CD4-positive, alpha-beta memory T cell (primary cell): ENCODE results near the gene TADA3. TPM values are rescaled to one million over a fixed set of nuclear protein-coding genes. Genes with fewer than 3 reads are reported as not detected.

ENCODE experiments used
- CTCF ChIA-PET: fragments of 350-600 bp; sonication (Branson Sonifier 250); formaldehyde crosslinking; loops from one replicate; lab custom pipeline; 2021; ENCODE audit warnings: inconsistent platforms; ENCODE audit not compliant: partially characterized antibody; lab: Charles Lee
- POLR2A ChIA-PET: fragments of 350-600 bp; sonication (Branson Sonifier 250); formaldehyde crosslinking; loops from one replicate; lab custom pipeline; 2021; ENCODE audit not compliant: partially characterized antibody; lab: Charles Lee
- DNase-seq, 5 donors: peaks; one replicate each; pipeline versions ENCODE4 v3.0.0 to v3.0.0-alpha.2; 2020 to 2022; ENCODE audit warnings: mixed read lengths in 1 of 5
- H3K27ac ChIP-seq: one replicate; pipeline ENCODE4 v1.7.0; 2013; ENCODE audit warnings: low read depth, low read length
- H3K27me3 ChIP-seq: 2 replicates; pipeline ENCODE4 v1.7.0; 2013; ENCODE audit warnings: mild to moderate bottlenecking, low read length, moderate library complexity; ENCODE audit not compliant: insufficient read depth
- H3K36me3 ChIP-seq: 2 replicates; pipeline ENCODE4 v1.7.0; 2013; ENCODE audit warnings: mild to moderate bottlenecking, low read length, moderate library complexity; ENCODE audit not compliant: insufficient read depth
- H3K4me1 ChIP-seq: 2 replicates; pipeline ENCODE4 v1.7.0; 2013; ENCODE audit warnings: mild to moderate bottlenecking, low read length, moderate library complexity; ENCODE audit not compliant: insufficient read depth
- H3K4me3 ChIP-seq, 2 donors: one replicate each; pipeline ENCODE4 v1.7.0; 2013; ENCODE audit warnings: low read length in 2 of 2, mild to moderate bottlenecking in 1 of 2
- H3K9me3 ChIP-seq, 2 donors: one replicate each; pipeline ENCODE4 v1.7.0; 2013; ENCODE audit warnings: low read length in 2 of 2, control low read depth in 1 of 2; ENCODE audit not compliant: control insufficient read depth in 1 of 2
- H3K27ac Mint-ChIP-seq, 7 donors: one replicate each; pipeline ENCODE4 v1.8.0; 2020 to 2021; ENCODE audit warnings: mixed read lengths in 7 of 7, mild to moderate bottlenecking in 6 of 7, inconsistent platforms in 3 of 7, moderate library complexity in 3 of 7
- H3K27me3 Mint-ChIP-seq, 2 donors: one replicate each; pipeline ENCODE4 v1.8.0; 2020 to 2021; ENCODE audit warnings: mixed read lengths in 2 of 2
- H3K36me3 Mint-ChIP-seq, 2 donors: one replicate each; pipeline ENCODE4 v1.8.0; 2020 to 2021; ENCODE audit warnings: mixed read lengths in 2 of 2, inconsistent platforms in 1 of 2, mild to moderate bottlenecking in 1 of 2
- H3K4me1 Mint-ChIP-seq, 4 donors: one replicate each; pipeline ENCODE4 v1.8.0; 2020 to 2021; ENCODE audit warnings: mixed read lengths in 4 of 4, mild to moderate bottlenecking in 1 of 4
- H3K4me3 Mint-ChIP-seq, 8 donors: one replicate each; pipeline ENCODE4 v1.8.0; 2020 to 2021; ENCODE audit warnings: mixed read lengths in 8 of 8, mild to moderate bottlenecking in 7 of 8, moderate library complexity in 6 of 8, inconsistent platforms in 3 of 8
- H3K9me3 Mint-ChIP-seq, 8 donors: one replicate each; pipeline ENCODE4 v1.8.0; 2020 to 2021; ENCODE audit warnings: mixed read lengths in 8 of 8, mild to moderate bottlenecking in 5 of 8, inconsistent platforms in 3 of 8, moderate library complexity in 1 of 8
- intact Hi-C: fragments of 100-400 bp; cut with micrococcal nuclease; formaldehyde crosslinking; loops from one replicate; pipeline ENCODE4 v1.15.1; 2023
- polyA plus RNA-seq, 2 donors: library from polyadenylated mRNA; unstranded; fragments of 300-500 nt; fragmentation: Illumina TruSeq; gene quantifications; one replicate each; pipeline ENCODE4 v1.2.3, GENCODE V29; 2021
- total RNA-seq, 2 experiments: library from RNA; stranded (reverse); gene quantifications; one replicate each; pipeline ENCODE4 v1.2.3, GENCODE V29; 2021

Gene TADA3
- total RNA-seq = 10 to 100 TPM; 37.6 to 41.4 TPM
- polyA plus RNA-seq = 10 to 100 TPM; 35.3 to 54.6 TPM

- DNase-seq = peak; percentile 92 to 97 (median 96)
- peaks cover 13% of the 10 kb centered on the region for H3K36me3 ChIP-seq
- Mint-ChIP-seq H3K9me3 (no peaks in the 10 kb centered on the region), H3K27ac (peak within 1 kb of the TSS; percentile 97 to 99 (median 99)), H3K4me3 (peak within 1 kb of the TSS; percentile 96 to 99 (median 98)), H3K4me1 (peaks cover 47 to 80% (median 56%) of the 10 kb centered on the region in 4 donors), H3K36me3 (peaks cover 36 to 61% of the 10 kb centered on the region in 2 donors), H3K27me3 (no peaks in the 10 kb centered on the region)
- no peaks in the 10 kb centered on the region for H3K27me3 ChIP-seq
- H3K9me3 ChIP-seq = no peaks in the 10 kb centered on the region
- intact Hi-C loops = loop anchor here (1.0 to 2.0 kb wide), 8 partner anchors 16 to 528 kb away; partner anchors contain the start of genes BRPF1, CRELD1, JAGN1 and MTMR14
- H3K27ac ChIP-seq = peak within 1 kb of the TSS; percentile 99
- CTCF ChIA-PET = interaction anchor here (0.7 to 1.8 kb wide), 10 partner anchors 10 to 402 kb away, joined by 3 to 15 read pairs (median 3); partner anchors contain the start of genes BRPF1 and CRELD1
- POLR2A ChIA-PET = interaction anchor here (0.6 to 3.1 kb wide), 33 partner anchors 9 to 529 kb away, joined by 3 to 60 read pairs (median 6); partner anchors contain the start of genes BRPF1, CAMK1, CRELD1 and FANCD2
- peaks cover 63% of the 10 kb centered on the region for H3K4me1 ChIP-seq
- H3K4me3 ChIP-seq = peak within 1 kb of the TSS; percentile 91 to 100
Observed at GRCh38 chr3:9792405-9793160, at the start of gene TADA3, which contains the start of gene ARPC4. TSS of gene TADA3 (minus strand) at chr3:9792473. CDS start at chr3:9791466, 1,007 bp downstream. TSS of gene ARPC4 (plus strand) at chr3:9793082. CDS start at chr3:9793122, 40 bp downstream.

GRCh38 chr3:9841015-9841414, 48.7 kb upstream of the TADA3 start:
- Histone ChIP-seq H3K9me3 (no peaks in the 10 kb centered on the region), H3K4me1 (peaks cover 23% of the 10 kb centered on the region), H3K27ac (no peak overlapping the region), H3K36me3 (peaks cover 29% of the 10 kb centered on the region), H3K4me3 (no peak overlapping the region), H3K27me3 (no peaks in the 10 kb centered on the region)
- peaks cover 25 to 45% of the 10 kb centered on the region in 2 donors for H3K36me3 Mint-ChIP-seq
- H3K4me3 Mint-ChIP-seq = no peak overlapping the region
- no peak for DNase-seq
- H3K27ac Mint-ChIP-seq = no peak overlapping the region
- peaks cover 0 to 2% (median 0%) of the 10 kb centered on the region in 8 donors for H3K9me3 Mint-ChIP-seq
- intact Hi-C loops = loop anchor here (5.0 kb wide), 2 partner anchors 91 to 444 kb away; partner anchors contain the start of genes CRELD1 and SETD5
- H3K4me1 Mint-ChIP-seq = peaks cover 8 to 36% (median 19%) of the 10 kb centered on the region in 4 donors
- ChIA-PET CTCF (interaction anchor here (1.1 to 1.8 kb wide), 2 partner anchors 13 to 105 kb away, joined by 6 to 7 read pairs; no protein-coding TSS in a partner anchor), POLR2A (interaction anchor here (1.4 kb wide), 1 partner anchor 31 kb away, joined by 3 read pairs; no protein-coding TSS in a partner anchor)
- H3K27me3 Mint-ChIP-seq = no peaks in the 10 kb centered on the region

GRCh38 chr3:9838856-9839255, 46.6 kb upstream of the TADA3 start:
- ChIA-PET CTCF (no interaction called here), POLR2A (interaction anchor here (0.9 kb wide), 1 partner anchor 29 kb away, joined by 3 read pairs; the partner anchor contains the start of gene TTLL3)
- no peaks in the 10 kb centered on the region for H3K27me3 ChIP-seq
- no peak overlapping the region for H3K4me3 ChIP-seq
- Mint-ChIP-seq H3K36me3 (peaks cover 31 to 61% of the 10 kb centered on the region in 2 donors), H3K9me3 (peaks cover 0 to 2% (median 0%) of the 10 kb centered on the region in 8 donors), H3K4me3 (no peak overlapping the region), H3K27me3 (no peaks in the 10 kb centered on the region), H3K27ac (peak overlapping the region in 1 of 7 donors; percentile 70), H3K4me1 (peaks cover 8 to 26% (median 16%) of the 10 kb centered on the region in 4 donors)
- no peaks in the 10 kb centered on the region for H3K9me3 ChIP-seq
- intact Hi-C loops = no loop called here
- DNase-seq = no peak
- peaks cover 34% of the 10 kb centered on the region for H3K36me3 ChIP-seq
- H3K27ac ChIP-seq = no peak overlapping the region
- peaks cover 14% of the 10 kb centered on the region for H3K4me1 ChIP-seq

- H3K27me3 ChIP-seq = no peaks in the 10 kb centered on the region
- H3K27ac Mint-ChIP-seq = peak overlapping the region in 3 of 7 donors; percentile 43 to 76 (median 55)
- H3K27me3 Mint-ChIP-seq = no peaks in the 10 kb centered on the region
- no peak overlapping the region for H3K4me3 Mint-ChIP-seq
- ChIA-PET POLR2A (no interaction called here), CTCF (no interaction called here)
- no peaks in the 10 kb centered on the region for H3K9me3 Mint-ChIP-seq
- H3K4me1 ChIP-seq = peaks cover 10% of the 10 kb centered on the region
- no peak overlapping the region for H3K27ac ChIP-seq
- no peaks in the 10 kb centered on the region for H3K9me3 ChIP-seq
- intact Hi-C loops = no loop called here
- DNase-seq = no peak
- peaks cover 31 to 60% of the 10 kb centered on the region in 2 donors for H3K36me3 Mint-ChIP-seq
- H3K4me1 Mint-ChIP-seq = peaks cover 8 to 16% (median 12%) of the 10 kb centered on the region in 4 donors
- H3K36me3 ChIP-seq = peaks cover 39% of the 10 kb centered on the region
- H3K4me3 ChIP-seq = no peak overlapping the region
Observed at GRCh38 chr3:9837701-9838582, 45.7 kb upstream of the TADA3 start.

GRCh38 chr3:9834520-9835380, 42.5 kb upstream of the TADA3 start:
- Histone ChIP-seq H3K4me3 (no peak overlapping the region), H3K36me3 (peaks cover 28% of the 10 kb centered on the region), H3K27me3 (no peaks in the 10 kb centered on the region), H3K9me3 (no peaks in the 10 kb centered on the region), H3K27ac (no peak overlapping the region), H3K4me1 (no peaks in the 10 kb centered on the region)
- DNase-seq = no peak
- Mint-ChIP-seq H3K4me3 (no peak overlapping the region), H3K9me3 (no peaks in the 10 kb centered on the region), H3K4me1 (peaks cover 0 to 11% (median 6%) of the 10 kb centered on the region in 4 donors), H3K27ac (peak overlapping the region in 2 of 7 donors; percentile 18 to 37), H3K27me3 (no peaks in the 10 kb centered on the region), H3K36me3 (peaks cover 15 to 46% of the 10 kb centered on the region in 2 donors)
- CTCF ChIA-PET = interaction anchor here (1.3 to 1.4 kb wide), 2 partner anchors 9 to 14 kb away, joined by 3 to 4 read pairs; partner anchors contain the start of gene RPUSD3
- POLR2A ChIA-PET = interaction anchor here (0.8 kb wide), 1 partner anchor 185 kb away, joined by 3 read pairs; the partner anchor contains the start of gene MTMR14
- intact Hi-C loops = no loop called here

GRCh38 chr3:9833078-9833477, 40.8 kb upstream of the TADA3 start:
- H3K9me3 ChIP-seq = no peaks in the 10 kb centered on the region
- no peak overlapping the region for H3K4me3 ChIP-seq
- no peak overlapping the region for H3K27ac ChIP-seq
- Mint-ChIP-seq H3K36me3 (peaks cover 9 to 42% of the 10 kb centered on the region in 2 donors), H3K9me3 (no peaks in the 10 kb centered on the region), H3K27ac (no peak overlapping the region), H3K27me3 (no peaks in the 10 kb centered on the region), H3K4me1 (peaks cover 0 to 11% (median 7%) of the 10 kb centered on the region in 4 donors), H3K4me3 (no peak overlapping the region)
- ChIA-PET CTCF (no interaction called here), POLR2A (interaction anchor here (1.2 kb wide), 1 partner anchor 11 kb away, joined by 3 read pairs; the partner anchor contains the start of gene RPUSD3)
- no peaks in the 10 kb centered on the region for H3K27me3 ChIP-seq
- H3K4me1 ChIP-seq = no peaks in the 10 kb centered on the region
- peaks cover 23% of the 10 kb centered on the region for H3K36me3 ChIP-seq
- intact Hi-C loops = no loop called here
- DNase-seq = no peak
